Osteocyte (in vitro differentiated cells): Measurements from ENCODE around the gene WDFY3. TPM values are rescaled to one million over a fixed set of nuclear protein-coding genes. Genes with fewer than 3 reads are reported as not detected.

ENCODE experiments used
- DNase-seq: peaks from one replicate; pipeline ENCODE4 v3.0.0; 2021; ENCODE audit warnings: mixed read lengths; ENCODE audit not compliant: unreplicated experiment; ENCODE audit errors: extremely low spot score
- H3K27ac Mint-ChIP-seq: one replicate; pipeline ENCODE4 v1.8.0; 2021; ENCODE audit warnings: mild to moderate bottlenecking, mixed read lengths; ENCODE audit not compliant: unreplicated experiment
- H3K27me3 Mint-ChIP-seq: one replicate; pipeline ENCODE4 v1.8.0; 2021; ENCODE audit warnings: mixed read lengths; ENCODE audit not compliant: unreplicated experiment
- H3K36me3 Mint-ChIP-seq: one replicate; pipeline ENCODE4 v1.8.0; 2021; ENCODE audit warnings: mixed read lengths; ENCODE audit not compliant: unreplicated experiment
- H3K4me1 Mint-ChIP-seq: one replicate; pipeline ENCODE4 v1.8.0; 2021; ENCODE audit warnings: mixed read lengths; ENCODE audit not compliant: unreplicated experiment
- H3K4me3 Mint-ChIP-seq: one replicate; pipeline ENCODE4 v1.8.0; 2021; ENCODE audit warnings: mild to moderate bottlenecking, moderate library complexity, mixed read lengths; ENCODE audit not compliant: unreplicated experiment
- H3K9me3 Mint-ChIP-seq: one replicate; pipeline ENCODE4 v1.8.0; 2021; ENCODE audit warnings: mixed read lengths; ENCODE audit not compliant: unreplicated experiment
- total RNA-seq: library from RNA; stranded (reverse); gene quantifications from 2 replicates; pipeline ENCODE4 v1.2.1, GENCODE V29; 2021
- TF ChIP-seq, protein P1 (sequence below): fragments of 200-600 bp; sonication (generic); IDR thresholded peaks from 2 replicates; pipeline ENCODE4 v1.5.0; 2021; ENCODE audit warnings: antibody characterized with exemption, mild to moderate bottlenecking, moderate library complexity

WDFY3 gene
- total RNA-seq, 1 donor from 2014 or later: 91.4 TPM

DNA sequence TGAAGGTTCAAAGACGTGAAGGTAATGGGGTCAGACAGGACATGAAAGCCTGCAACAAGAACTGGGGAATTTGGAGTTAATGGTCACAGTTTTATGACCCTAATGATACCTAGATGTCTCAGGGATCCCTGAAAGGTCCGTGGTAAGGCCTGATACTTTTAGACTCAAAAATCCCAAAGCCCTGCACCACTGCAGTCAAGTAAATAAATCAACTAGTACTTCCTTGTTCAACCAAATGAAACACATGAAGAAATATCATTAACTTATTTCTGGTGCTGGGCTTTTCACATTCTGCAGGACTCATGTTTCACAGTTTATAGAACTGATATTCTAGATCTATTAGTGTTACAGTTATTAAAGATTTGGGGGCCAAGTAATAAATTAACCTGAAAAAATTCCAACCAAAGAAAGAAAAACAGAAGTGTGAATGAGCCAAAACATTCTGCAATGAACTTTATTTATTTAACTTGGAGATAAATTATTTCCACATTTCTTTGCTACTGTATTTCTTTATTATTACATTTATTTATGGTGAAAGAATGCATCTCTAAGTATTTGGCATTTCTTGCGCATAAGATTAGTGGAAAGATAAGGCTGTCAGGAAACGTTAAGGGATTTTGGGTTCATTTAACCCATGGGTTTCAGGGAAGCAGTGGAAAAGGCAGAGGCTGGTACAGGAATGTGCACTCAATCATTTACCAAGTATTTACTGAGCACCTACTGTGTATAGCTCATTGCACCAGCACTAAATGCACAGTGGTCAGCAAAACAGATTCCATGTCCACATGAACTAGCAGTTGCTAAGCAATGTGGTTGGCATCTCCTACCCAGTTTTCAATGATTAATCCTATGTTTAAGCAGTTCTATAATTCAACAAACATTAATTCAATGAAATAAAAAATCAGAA is 8.7 kb downstream of the WDFY3 start:
- H3K36me3 Mint-ChIP-seq: peaks cover 2% of the 10 kb centered on the region
- H3K4me1 Mint-ChIP-seq: peaks cover 40% of the 10 kb centered on the region
- peak overlapping the region; percentile 21 for H3K27ac Mint-ChIP-seq
- TF ChIP-seq, protein P1, sequence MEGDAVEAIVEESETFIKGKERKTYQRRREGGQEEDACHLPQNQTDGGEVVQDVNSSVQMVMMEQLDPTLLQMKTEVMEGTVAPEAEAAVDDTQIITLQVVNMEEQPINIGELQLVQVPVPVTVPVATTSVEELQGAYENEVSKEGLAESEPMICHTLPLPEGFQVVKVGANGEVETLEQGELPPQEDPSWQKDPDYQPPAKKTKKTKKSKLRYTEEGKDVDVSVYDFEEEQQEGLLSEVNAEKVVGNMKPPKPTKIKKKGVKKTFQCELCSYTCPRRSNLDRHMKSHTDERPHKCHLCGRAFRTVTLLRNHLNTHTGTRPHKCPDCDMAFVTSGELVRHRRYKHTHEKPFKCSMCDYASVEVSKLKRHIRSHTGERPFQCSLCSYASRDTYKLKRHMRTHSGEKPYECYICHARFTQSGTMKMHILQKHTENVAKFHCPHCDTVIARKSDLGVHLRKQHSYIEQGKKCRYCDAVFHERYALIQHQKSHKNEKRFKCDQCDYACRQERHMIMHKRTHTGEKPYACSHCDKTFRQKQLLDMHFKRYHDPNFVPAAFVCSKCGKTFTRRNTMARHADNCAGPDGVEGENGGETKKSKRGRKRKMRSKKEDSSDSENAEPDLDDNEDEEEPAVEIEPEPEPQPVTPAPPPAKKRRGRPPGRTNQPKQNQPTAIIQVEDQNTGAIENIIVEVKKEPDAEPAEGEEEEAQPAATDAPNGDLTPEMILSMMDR: no peak
- no peaks in the 10 kb centered on the region for H3K27me3 Mint-ChIP-seq
- H3K4me3 Mint-ChIP-seq: no peak overlapping the region
- no peak for DNase-seq
- H3K9me3 Mint-ChIP-seq: no peaks in the 10 kb centered on the region

DNA sequence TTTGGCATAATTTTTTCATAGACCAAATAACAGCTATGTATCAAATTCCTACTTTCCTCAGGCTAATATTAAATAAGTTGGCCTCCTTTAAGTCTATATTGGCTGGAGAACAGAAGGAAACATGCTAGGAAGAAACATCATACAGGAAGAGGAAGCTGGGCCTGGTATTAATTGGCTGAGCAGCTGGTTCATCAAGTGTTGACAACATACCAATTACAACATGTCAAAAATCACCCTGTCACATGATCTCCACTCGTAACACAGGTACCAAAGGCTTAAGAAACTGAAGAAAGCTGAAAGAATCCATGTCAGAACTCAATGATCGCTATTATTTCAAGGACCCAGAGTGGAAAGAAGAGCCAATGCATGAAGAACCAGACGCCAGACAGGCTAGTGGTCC is 10.5 kb downstream of the WDFY3 start:
- Mint-ChIP-seq H3K9me3 (no peaks in the 10 kb centered on the region), H3K36me3 (no peaks in the 10 kb centered on the region), H3K4me1 (peaks cover 48% of the 10 kb centered on the region), H3K4me3 (no peak overlapping the region), H3K27ac (no peak overlapping the region), H3K27me3 (no peaks in the 10 kb centered on the region)
- DNase-seq: no peak
- TF ChIP-seq, protein P1: no peak

DNA sequence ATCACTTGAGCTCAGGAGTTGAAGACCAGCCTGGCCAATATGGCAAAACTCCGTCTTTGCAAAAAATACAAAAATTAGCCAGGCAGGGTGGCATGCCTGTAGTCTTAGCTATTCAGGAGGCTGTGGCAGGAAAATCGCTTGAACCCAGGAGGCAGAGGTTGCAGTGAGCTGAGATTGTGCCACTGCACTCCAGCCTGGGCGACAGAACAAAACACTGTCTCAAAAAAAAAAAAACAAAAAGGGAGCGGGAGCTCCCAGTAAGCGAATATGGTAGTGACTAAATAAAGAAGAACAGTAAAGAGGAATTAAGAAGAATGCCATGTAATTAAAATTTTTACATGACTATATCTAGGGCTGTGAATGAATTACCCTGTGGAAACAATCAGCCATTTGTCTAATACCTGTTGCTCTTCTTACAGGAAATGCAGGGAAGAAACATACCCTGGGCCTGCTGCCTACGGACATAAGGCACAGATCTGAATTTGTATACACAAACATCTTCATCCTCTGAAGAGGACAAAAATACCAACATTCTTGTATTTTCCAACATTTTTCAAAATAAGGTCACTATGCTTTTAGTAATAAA is 11.4 kb downstream of the WDFY3 start:
- TF ChIP-seq, protein P1: no peak
- no peaks in the 10 kb centered on the region for H3K36me3 Mint-ChIP-seq
- H3K4me1 Mint-ChIP-seq: peaks cover 48% of the 10 kb centered on the region
- H3K27me3 Mint-ChIP-seq: no peaks in the 10 kb centered on the region
- no peaks in the 10 kb centered on the region for H3K9me3 Mint-ChIP-seq
- no peak overlapping the region for H3K4me3 Mint-ChIP-seq
- no peak overlapping the region for H3K27ac Mint-ChIP-seq
- DNase-seq: no peak

DNA sequence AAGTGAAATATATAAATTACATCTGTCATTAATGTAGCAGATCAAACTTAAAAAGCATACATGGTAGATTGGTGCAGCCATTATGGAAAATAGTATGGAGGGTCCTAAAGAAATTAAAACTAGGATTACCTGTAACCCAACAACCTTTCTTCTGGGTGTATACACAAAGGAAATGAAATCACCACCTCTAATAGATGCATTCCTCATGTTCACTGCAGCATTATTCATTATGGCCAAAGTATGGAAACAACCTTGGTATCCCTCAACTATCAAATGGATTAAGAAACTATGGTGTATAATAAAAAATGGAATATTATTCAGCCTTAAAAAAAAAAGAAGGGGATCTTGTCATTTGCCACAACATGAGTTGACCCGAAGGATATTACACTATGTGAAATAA is 13.7 kb downstream of the WDFY3 start:
- no peak overlapping the region for H3K4me3 Mint-ChIP-seq

DNA sequence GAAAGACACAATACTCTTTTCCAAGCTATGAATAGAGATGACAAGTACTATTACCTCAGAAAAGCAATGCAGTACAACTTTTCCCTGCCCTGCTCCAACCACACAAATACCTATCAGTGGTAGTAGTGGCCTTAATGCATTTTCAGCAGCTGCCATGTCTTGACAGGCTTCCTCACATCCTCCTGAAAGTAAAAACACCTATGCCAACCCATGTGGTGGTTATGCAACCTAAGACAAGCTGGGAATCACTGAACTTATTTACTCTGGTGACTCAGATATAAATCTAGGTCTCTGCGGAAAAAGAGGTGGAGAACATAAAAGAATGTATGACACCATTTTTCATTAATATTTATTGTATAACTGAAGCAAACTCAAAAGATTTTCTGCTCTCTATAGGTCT is 14.5 kb downstream of the WDFY3 start:
- H3K4me1 Mint-ChIP-seq: peaks cover 33% of the 10 kb centered on the region
- H3K36me3 Mint-ChIP-seq: no peaks in the 10 kb centered on the region
- H3K4me3 Mint-ChIP-seq: no peak overlapping the region
- TF ChIP-seq, protein P1: no peak
- H3K27me3 Mint-ChIP-seq: no peaks in the 10 kb centered on the region
- peak overlapping the region; percentile 8 for H3K27ac Mint-ChIP-seq
- DNase-seq: no peak
- no peaks in the 10 kb centered on the region for H3K9me3 Mint-ChIP-seq

More for the DNA sequence above, 13.7 kb downstream of the WDFY3 start:
- H3K4me1 Mint-ChIP-seq: peaks cover 40% of the 10 kb centered on the region
- DNase-seq: no peak
- TF ChIP-seq, protein P1: no peak
- H3K27me3 Mint-ChIP-seq: no peaks in the 10 kb centered on the region
- no peak overlapping the region for H3K27ac Mint-ChIP-seq
- H3K9me3 Mint-ChIP-seq: no peaks in the 10 kb centered on the region
- no peaks in the 10 kb centered on the region for H3K36me3 Mint-ChIP-seq
